ENCODE data around the gene TPRG1. TPM values are rescaled to one million over a fixed set of nuclear protein-coding genes. Genes with fewer than 3 reads are reported as not detected.

TPRG1 gene
- total and polyA plus RNA-seq, 7 experiments from 2014 or later = 0.13 to 5.4 (median 1.3) TPM

- peaks cover 0 to 1% (median 0%) of the 10 kb centered on the region in 11 donors for H3K9me3 Mint-ChIP-seq
- ChIA-PET CTCF (interaction anchor here (1.0 kb wide), 2 partner anchors 13 to 14 kb away, joined by 3 read pairs; no protein-coding TSS in a partner anchor), POLR2A (interaction anchor here (1.4 to 2.3 kb wide), 2 partner anchors 36 to 39 kb away, joined by 7 read pairs; no protein-coding TSS in a partner anchor)
- peaks cover 0 to 3% (median 2%) of the 10 kb centered on the region in 5 donors for H3K36me3 Mint-ChIP-seq
- H3K4me3 Mint-ChIP-seq = peak overlapping the region in 9 of 10 donors; percentile 29 to 82 (median 52)
- no peak overlapping the region for H3K4me3 ChIP-seq (ENCODE audit: low read length)
- peaks cover 14 to 50% (median 40%) of the 10 kb centered on the region in 7 donors for H3K4me1 Mint-ChIP-seq
- H3K4me1 ChIP-seq (ENCODE audit: control insufficient read depth in 2 of 2, insufficient read depth in 2 of 2, low read length in 2 of 2) = peaks cover 6 to 22% of the 10 kb centered on the region in 2 donors
- DNase-seq = peak in 4 of 9 donors; percentile 24 to 45 (median 38)
- H3K27me3 ChIP-seq (ENCODE audit: control insufficient read depth in 2 of 2, insufficient read depth in 2 of 2, low read length in 2 of 2) = no peaks in the 10 kb centered on the region
- no peaks in the 10 kb centered on the region for H3K9me3 ChIP-seq (ENCODE audit: control insufficient read depth in 2 of 3, low read length in 3 of 3)
- no peak overlapping the region for H3K27ac ChIP-seq (ENCODE audit: low read depth, low read length)
- intact Hi-C loops (cut with micrococcal nuclease) = loop anchor here (1.0 to 5.0 kb wide), 4 partner anchors 18 to 71 kb away; no protein-coding TSS in a partner anchor
- no peaks in the 10 kb centered on the region for H3K27me3 Mint-ChIP-seq
- peak; percentile 50 for ATAC-seq
- peak overlapping the region; percentile 11 to 91 (median 63) for H3K27ac Mint-ChIP-seq
- H3K36me3 ChIP-seq (ENCODE audit: control insufficient read depth in 2 of 3, insufficient read depth in 3 of 3, low read length in 3 of 3) = no peaks in the 10 kb centered on the region
These were observed 114.4 kb downstream of the TPRG1 start for GRCh38 chr3:189286188-189286587.

GRCh38 chr3:189286916-189287315 is 115.1 kb downstream of the TPRG1 start:
- intact Hi-C loops (cut with micrococcal nuclease) = loop anchor here (1.0 to 5.0 kb wide), 4 partner anchors 17 to 70 kb away; no protein-coding TSS in a partner anchor
- H3K27ac ChIP-seq (ENCODE audit: low read depth, low read length) = no peak overlapping the region
- DNase-seq (no peak), ATAC-seq (no peak)
- H3K36me3 ChIP-seq (ENCODE audit: control insufficient read depth in 2 of 3, insufficient read depth in 3 of 3, low read length in 3 of 3) = no peaks in the 10 kb centered on the region
- Mint-ChIP-seq H3K36me3 (peaks cover 0 to 3% (median 2%) of the 10 kb centered on the region in 5 donors), H3K4me1 (peaks cover 14 to 50% (median 40%) of the 10 kb centered on the region in 7 donors), H3K9me3 (peaks cover 0 to 1% (median 0%) of the 10 kb centered on the region in 11 donors), H3K4me3 (peak overlapping the region in 8 of 10 donors; percentile 29 to 82 (median 50)), H3K27me3 (no peaks in the 10 kb centered on the region), H3K27ac (peak overlapping the region in 8 of 9 donors; percentile 22 to 91 (median 72))
- H3K4me3 ChIP-seq (ENCODE audit: low read length) = no peak overlapping the region
- CTCF ChIA-PET = interaction anchor here (1.0 kb wide), 1 partner anchor 14 kb away, joined by 3 read pairs; no protein-coding TSS in a partner anchor
- H3K27me3 ChIP-seq (ENCODE audit: control insufficient read depth in 2 of 2, insufficient read depth in 2 of 2, low read length in 2 of 2) = no peaks in the 10 kb centered on the region
- H3K9me3 ChIP-seq (ENCODE audit: control insufficient read depth in 2 of 3, low read length in 3 of 3) = no peaks in the 10 kb centered on the region
- POLR2A ChIA-PET = interaction anchor here (1.4 to 2.3 kb wide), 2 partner anchors 35 to 38 kb away, joined by 7 read pairs; no protein-coding TSS in a partner anchor
- H3K4me1 ChIP-seq (ENCODE audit: control insufficient read depth in 2 of 2, insufficient read depth in 2 of 2, low read length in 2 of 2) = peaks cover 6 to 22% of the 10 kb centered on the region in 2 donors

GRCh38 chr3:189288348-189289235 is 116.8 kb downstream of the TPRG1 start:
- Histone ChIP-seq H3K27ac (ENCODE audit: low read depth, low read length) (no peak overlapping the region), H3K27me3 (ENCODE audit: control insufficient read depth in 2 of 2, insufficient read depth in 2 of 2, low read length in 2 of 2) (no peaks in the 10 kb centered on the region), H3K4me1 (ENCODE audit: control insufficient read depth in 2 of 2, insufficient read depth in 2 of 2, low read length in 2 of 2) (peaks cover 6 to 22% of the 10 kb centered on the region in 2 donors), H3K4me3 (ENCODE audit: low read length) (no peak overlapping the region), H3K36me3 (ENCODE audit: control insufficient read depth in 2 of 3, insufficient read depth in 3 of 3, low read length in 3 of 3) (no peaks in the 10 kb centered on the region), H3K9me3 (ENCODE audit: control insufficient read depth in 2 of 3, low read length in 3 of 3) (no peaks in the 10 kb centered on the region)
- ChIA-PET POLR2A (interaction anchor here (0.6 to 1.0 kb wide), 4 partner anchors 11 to 644 kb away, joined by 3 to 6 read pairs (median 5); no protein-coding TSS in a partner anchor), CTCF (interaction anchor here (1.0 to 1.3 kb wide), 3 partner anchors 16 to 209 kb away, joined by 3 to 4 read pairs (median 3); no protein-coding TSS in a partner anchor)
- peaks cover 14 to 46% (median 36%) of the 10 kb centered on the region in 7 donors for H3K4me1 Mint-ChIP-seq
- no peak for DNase-seq
- H3K36me3 Mint-ChIP-seq = peaks cover 0 to 3% (median 0%) of the 10 kb centered on the region in 5 donors
- intact Hi-C loops (cut with micrococcal nuclease) = loop anchor here (1.0 to 5.0 kb wide), 4 partner anchors 11 to 69 kb away; no protein-coding TSS in a partner anchor
- H3K4me3 Mint-ChIP-seq = peak overlapping the region in 5 of 10 donors; percentile 0 to 19 (median 12)
- no peak for ATAC-seq
- H3K9me3 Mint-ChIP-seq = peaks cover 0 to 1% (median 0%) of the 10 kb centered on the region in 11 donors
- peak overlapping the region in 7 of 9 donors; percentile 3 to 53 (median 14) for H3K27ac Mint-ChIP-seq
- no peaks in the 10 kb centered on the region for H3K27me3 Mint-ChIP-seq

- ChIA-PET CTCF (interaction anchor here (1.0 to 1.4 kb wide), 4 partner anchors 10 to 208 kb away, joined by 3 to 4 read pairs (median 3); no protein-coding TSS in a partner anchor), POLR2A (interaction anchor here (0.6 to 1.0 kb wide), 2 partner anchors 12 to 644 kb away, joined by 5 to 6 read pairs; no protein-coding TSS in a partner anchor)
- H3K27me3 Mint-ChIP-seq = no peaks in the 10 kb centered on the region
- Histone ChIP-seq H3K9me3 (ENCODE audit: control insufficient read depth in 2 of 3, low read length in 3 of 3) (no peaks in the 10 kb centered on the region), H3K27me3 (ENCODE audit: control insufficient read depth in 2 of 2, insufficient read depth in 2 of 2, low read length in 2 of 2) (no peaks in the 10 kb centered on the region), H3K4me1 (ENCODE audit: control insufficient read depth in 2 of 2, insufficient read depth in 2 of 2, low read length in 2 of 2) (peaks cover 6 to 22% of the 10 kb centered on the region in 2 donors), H3K4me3 (ENCODE audit: low read length) (no peak overlapping the region), H3K36me3 (ENCODE audit: control insufficient read depth in 2 of 3, insufficient read depth in 3 of 3, low read length in 3 of 3) (no peaks in the 10 kb centered on the region), H3K27ac (ENCODE audit: low read depth, low read length) (no peak overlapping the region)
- intact Hi-C loops (cut with micrococcal nuclease) = loop anchor here (1.0 to 5.0 kb wide), 4 partner anchors 10 to 68 kb away; no protein-coding TSS in a partner anchor
- ATAC-seq (no peak), DNase-seq (peak in 2 of 9 donors; percentile 32 to 38)
- peaks cover 0 to 3% (median 0%) of the 10 kb centered on the region in 5 donors for H3K36me3 Mint-ChIP-seq
- H3K9me3 Mint-ChIP-seq = peaks cover 0 to 1% (median 0%) of the 10 kb centered on the region in 11 donors
- peaks cover 14 to 51% (median 41%) of the 10 kb centered on the region in 7 donors for H3K4me1 Mint-ChIP-seq
- H3K27ac Mint-ChIP-seq = peak overlapping the region in 6 of 9 donors; percentile 3 to 45 (median 6)
- peak overlapping the region in 5 of 10 donors; percentile 0 to 19 (median 8) for H3K4me3 Mint-ChIP-seq
These were observed 117.5 kb downstream of the TPRG1 start for GRCh38 chr3:189289251-189289650.

- CTCF ChIA-PET = no interaction called here
- Mint-ChIP-seq H3K27ac (no peak overlapping the region), H3K4me3 (no peak overlapping the region), H3K36me3 (peaks cover 0 to 4% (median 0%) of the 10 kb centered on the region in 5 donors), H3K4me1 (peaks cover 6 to 61% (median 40%) of the 10 kb centered on the region in 7 donors), H3K9me3 (peaks cover 0 to 2% (median 0%) of the 10 kb centered on the region in 11 donors), H3K27me3 (no peaks in the 10 kb centered on the region)
- POLR2A ChIA-PET = no interaction called here
- no peaks in the 10 kb centered on the region for H3K36me3 ChIP-seq (ENCODE audit: control insufficient read depth in 2 of 3, insufficient read depth in 3 of 3, low read length in 3 of 3)
- H3K4me1 ChIP-seq (ENCODE audit: control insufficient read depth in 2 of 2, insufficient read depth in 2 of 2, low read length in 2 of 2) = peaks cover 0 to 4% of the 10 kb centered on the region in 2 donors
- H3K27me3 ChIP-seq (ENCODE audit: control insufficient read depth in 2 of 2, insufficient read depth in 2 of 2, low read length in 2 of 2) = no peaks in the 10 kb centered on the region
- no peaks in the 10 kb centered on the region for H3K9me3 ChIP-seq (ENCODE audit: control insufficient read depth in 2 of 3, low read length in 3 of 3)
- no peak overlapping the region for H3K27ac ChIP-seq (ENCODE audit: low read depth, low read length)
- H3K4me3 ChIP-seq (ENCODE audit: low read length) = no peak overlapping the region
- intact Hi-C loops (cut with micrococcal nuclease) = no loop called here
- DNase-seq (no peak), ATAC-seq (no peak)
These were observed 121.1 kb downstream of the TPRG1 start for GRCh38 chr3:189292667-189293484.
